Measurements from ENCODE around the gene FADD.
"Not testable (repeated sequence)": the region's sequence is repeated elsewhere in the genome, so short reads cannot be mapped to it uniquely, and the experiment has no call there.

The FADD gene

DNA sequence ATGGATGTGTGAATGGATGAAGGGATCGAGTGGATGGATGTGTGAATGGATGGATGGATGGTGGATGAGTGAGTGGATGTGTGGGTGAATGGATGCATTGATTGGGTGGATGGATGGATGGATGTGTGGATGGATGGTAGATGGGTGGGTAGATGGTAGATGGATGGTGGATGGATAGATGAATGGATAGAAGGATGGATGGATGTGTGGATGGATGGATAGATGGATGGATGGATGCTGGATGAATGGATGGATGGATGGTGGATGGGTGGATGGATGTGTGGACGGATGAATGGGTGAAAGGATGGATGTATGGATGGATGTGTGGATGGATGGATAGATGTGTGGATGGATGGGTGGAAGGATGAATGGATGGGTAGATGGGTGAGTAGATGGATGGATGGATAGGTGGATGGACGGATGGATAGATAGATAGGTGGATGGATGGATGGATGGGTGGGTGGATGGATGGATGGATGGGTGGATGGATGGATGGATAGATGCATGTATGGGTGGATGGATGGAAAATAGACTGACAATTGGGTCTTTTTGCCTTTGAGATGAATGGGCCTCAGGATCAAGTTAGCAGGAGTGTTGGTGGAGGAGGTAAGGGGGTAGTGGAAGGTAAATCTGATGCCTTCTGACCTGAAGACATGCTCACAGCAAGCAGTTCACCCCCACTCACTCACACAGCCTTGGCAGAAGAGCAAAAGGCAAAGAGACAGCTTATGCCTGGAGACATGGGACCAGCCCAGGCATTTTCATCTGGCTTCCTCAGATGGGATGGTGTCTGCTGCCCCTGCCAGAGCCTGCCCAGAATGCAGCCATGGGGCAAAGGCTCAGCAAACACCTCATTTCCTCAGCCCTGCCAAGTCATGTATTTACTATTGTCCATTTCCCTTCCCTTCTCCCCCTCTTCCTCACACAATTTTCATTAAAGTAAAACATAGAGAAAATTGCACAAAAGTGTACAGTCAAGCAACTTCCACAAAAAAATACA lies 8.0 kb upstream of the FADD start:
- no peak for DNase-seq
- Histone ChIP-seq H3K27ac (no peak overlapping the region), H3K4me3 (ENCODE audit: low read depth, low read length) (no peak overlapping the region), H3K36me3 (no peaks in the 10 kb centered on the region), H3K27me3 (ENCODE audit: insufficient read depth, low read depth, severe bottlenecking) (peaks cover 9% of the 10 kb centered on the region), H3K9me3 (ENCODE audit: severe bottlenecking) (no peaks in the 10 kb centered on the region)
- no peak for TF ChIP-seq CTCF (IDR thresholded peaks at IDR 0.05; ENCODE audit: low read depth, low read length)

- H3K9me3 ChIP-seq (ENCODE audit: severe bottlenecking), result no peaks in the 10 kb centered on the region
- peaks cover 3% of the 10 kb centered on the region for H3K36me3 ChIP-seq
- no peak overlapping the region for H3K27ac ChIP-seq
- peaks cover 7% of the 10 kb centered on the region for H3K27me3 ChIP-seq (ENCODE audit: insufficient read depth, low read depth, severe bottlenecking)
- TF ChIP-seq CTCF (IDR thresholded peaks at IDR 0.05; ENCODE audit: low read depth, low read length), result no peak
- no peak overlapping the region for H3K4me3 ChIP-seq (ENCODE audit: low read depth, low read length)
- DNase-seq, result no peak
Measured at GRCh38 chr11:70200212-70200844, 2.8 kb upstream of the FADD start.

- H3K27ac ChIP-seq; H3K36me3 ChIP-seq; DNase-seq; H3K4me3 ChIP-seq (ENCODE audit: low read depth, low read length); H3K27me3 ChIP-seq (ENCODE audit: insufficient read depth, low read depth, severe bottlenecking); H3K9me3 ChIP-seq (ENCODE audit: severe bottlenecking): not testable (repeated sequence)
Measured at GRCh38 chr11:70201047-70201446, 2.0 kb upstream of the FADD start.

- no peak for DNase-seq
- Histone ChIP-seq H3K36me3 (peaks cover 13% of the 10 kb centered on the region), H3K27me3 (ENCODE audit: insufficient read depth, low read depth, severe bottlenecking) (no peaks in the 10 kb centered on the region), H3K9me3 (ENCODE audit: severe bottlenecking) (no peaks in the 10 kb centered on the region), H3K27ac (no peak overlapping the region), H3K4me3 (ENCODE audit: low read depth, low read length) (peak overlapping the region; percentile 87)
- no peak for TF ChIP-seq CTCF (IDR thresholded peaks at IDR 0.05; ENCODE audit: low read depth, low read length)
Measured at GRCh38 chr11:70201882-70202861, 924 bp upstream of the FADD start.

- Histone ChIP-seq H3K4me3 (ENCODE audit: low read depth, low read length) (peak overlapping the region; percentile 87), H3K27ac (peak overlapping the region; percentile 84), H3K36me3 (peaks cover 13% of the 10 kb centered on the region), H3K27me3 (ENCODE audit: insufficient read depth, low read depth, severe bottlenecking) (no peaks in the 10 kb centered on the region), H3K9me3 (ENCODE audit: severe bottlenecking) (no peaks in the 10 kb centered on the region)
- peak; percentile 26 for DNase-seq
- TF ChIP-seq CTCF (IDR thresholded peaks at IDR 0.05; ENCODE audit: low read depth, low read length), result no peak
Measured at GRCh38 chr11:70203751-70204465, 812 bp downstream of the FADD start.
